Measurements from ENCODE around the gene KIF7. TPM values are rescaled to one million over a fixed set of nuclear protein-coding genes. Genes with fewer than 3 reads are reported as not detected.

Gene KIF7
- polyA plus RNA-seq, 1 donor (not counting 4 experiments of a cell fraction or from before 2014, with no cell fraction given) = 0.54 TPM

DNA sequence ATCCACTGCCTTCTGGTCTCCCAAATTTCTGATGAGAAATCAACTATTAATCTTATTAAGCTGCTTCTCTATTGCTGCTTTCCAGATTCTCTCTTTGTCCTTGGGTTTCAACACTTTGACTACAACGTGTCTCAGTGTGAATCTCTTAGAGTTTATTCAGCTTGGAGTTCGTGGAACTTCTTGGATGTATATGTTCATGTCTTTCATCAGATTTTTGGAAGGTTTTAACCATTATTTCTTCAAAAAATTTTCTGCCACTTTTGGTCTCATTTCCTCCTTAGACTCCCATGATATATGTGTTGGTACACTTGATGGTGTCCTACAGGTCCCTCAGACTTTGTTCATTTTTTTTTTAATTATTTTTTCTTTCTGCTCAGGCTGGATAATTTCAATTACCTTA lies 44.0 kb downstream of the KIF7 start:
- DNase-seq (ENCODE audit: low read depth, low spot score) (no peak), FAIRE-seq (no peak)
- H3K36me3 ChIP-seq (ENCODE audit: control insufficient read depth in 2 of 2, extremely low read depth in 1 of 2, insufficient read depth in 2 of 2, low read length in 2 of 2) = peaks cover 0 to 5% of the 10 kb centered on the region in 2 experiments
- no peak overlapping the region for H2AFZ ChIP-seq (ENCODE audit: control insufficient read depth, low read length)
- H3K27me3 ChIP-seq (ENCODE audit: control insufficient read depth, extremely low read depth, insufficient read depth, low read length) = no peaks in the 10 kb centered on the region
- TF ChIP-seq EZH2 (IDR thresholded peaks at IDR 0.05; ENCODE audit: low read length) = no peak
- TF ChIP-seq, protein P1, sequence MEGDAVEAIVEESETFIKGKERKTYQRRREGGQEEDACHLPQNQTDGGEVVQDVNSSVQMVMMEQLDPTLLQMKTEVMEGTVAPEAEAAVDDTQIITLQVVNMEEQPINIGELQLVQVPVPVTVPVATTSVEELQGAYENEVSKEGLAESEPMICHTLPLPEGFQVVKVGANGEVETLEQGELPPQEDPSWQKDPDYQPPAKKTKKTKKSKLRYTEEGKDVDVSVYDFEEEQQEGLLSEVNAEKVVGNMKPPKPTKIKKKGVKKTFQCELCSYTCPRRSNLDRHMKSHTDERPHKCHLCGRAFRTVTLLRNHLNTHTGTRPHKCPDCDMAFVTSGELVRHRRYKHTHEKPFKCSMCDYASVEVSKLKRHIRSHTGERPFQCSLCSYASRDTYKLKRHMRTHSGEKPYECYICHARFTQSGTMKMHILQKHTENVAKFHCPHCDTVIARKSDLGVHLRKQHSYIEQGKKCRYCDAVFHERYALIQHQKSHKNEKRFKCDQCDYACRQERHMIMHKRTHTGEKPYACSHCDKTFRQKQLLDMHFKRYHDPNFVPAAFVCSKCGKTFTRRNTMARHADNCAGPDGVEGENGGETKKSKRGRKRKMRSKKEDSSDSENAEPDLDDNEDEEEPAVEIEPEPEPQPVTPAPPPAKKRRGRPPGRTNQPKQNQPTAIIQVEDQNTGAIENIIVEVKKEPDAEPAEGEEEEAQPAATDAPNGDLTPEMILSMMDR (optimal IDR thresholded peaks at IDR 0.05 in 1 of 3, IDR thresholded peaks at IDR 0.05 in 1 of 3, conservative IDR thresholded peaks at IDR 0.05 in 1 of 3; ENCODE audit: extremely low read depth in 1 of 3, insufficient read depth in 2 of 3, low read length in 3 of 3) = no peak
- no peaks in the 10 kb centered on the region for H3K4me1 ChIP-seq (ENCODE audit: control insufficient read depth, extremely low read depth, insufficient read depth, low read length)
- no peaks in the 10 kb centered on the region for H3K9me1 ChIP-seq (ENCODE audit: control insufficient read depth, extremely low read depth, insufficient read depth, low read length)
- no peaks in the 10 kb centered on the region for H3K9me3 ChIP-seq (ENCODE audit: control insufficient read depth, low read depth, low read length)
- H3K9ac ChIP-seq (ENCODE audit: control insufficient read depth, extremely low read depth, insufficient read depth, low read length) = no peak overlapping the region
- no peak overlapping the region for H3K27ac ChIP-seq (ENCODE audit: control insufficient read depth, insufficient read depth, low read length)
- H4K20me1 ChIP-seq (ENCODE audit: control insufficient read depth, extremely low read depth, insufficient read depth, low read length) = no peaks in the 10 kb centered on the region
- H3K79me2 ChIP-seq (ENCODE audit: control insufficient read depth, insufficient read depth, low read length) = no peaks in the 10 kb centered on the region
- no peak overlapping the region for H3K4me2 ChIP-seq (ENCODE audit: control insufficient read depth, extremely low read depth, insufficient read depth, low read depth, low read length)
- dilution Hi-C loops (cut with MboI; ENCODE audit: extremely low pct_ligation_motif_present, low sequenced_read_pairs) = loop anchor here (25.0 kb wide), 1 partner anchor 101 kb away; no protein-coding TSS in a partner anchor
- H3K4me3 ChIP-seq (ENCODE audit: control insufficient read depth in 2 of 3, extremely low read depth in 1 of 3, insufficient read depth in 2 of 3, low read depth in 1 of 3, low read length in 3 of 3) = no peak overlapping the region

DNA sequence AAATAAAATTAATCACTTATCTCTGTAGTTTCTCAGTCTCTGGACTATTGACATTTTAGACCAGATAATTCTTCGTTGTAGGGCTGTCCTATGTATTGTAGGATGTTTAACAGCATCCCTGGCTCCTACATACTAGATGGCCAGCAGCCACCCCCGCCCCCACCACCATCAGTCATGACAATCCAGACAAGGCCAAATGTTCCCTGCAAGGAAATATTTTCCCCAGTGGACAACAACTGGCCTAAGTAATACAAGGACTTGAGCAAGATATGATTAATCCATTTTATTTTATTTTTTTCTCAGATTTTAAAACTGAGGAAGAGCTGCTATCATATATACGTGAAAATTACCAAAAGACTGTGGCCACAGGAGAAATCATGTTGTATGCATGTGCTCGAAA lies 56.2 kb downstream of the KIF7 start:
- peaks cover 0 to 25% of the 10 kb centered on the region in 2 experiments for H3K36me3 ChIP-seq (ENCODE audit: control insufficient read depth in 2 of 2, extremely low read depth in 1 of 2, insufficient read depth in 2 of 2, low read length in 2 of 2)
- H3K4me3 ChIP-seq (ENCODE audit: control insufficient read depth in 2 of 3, extremely low read depth in 1 of 3, insufficient read depth in 2 of 3, low read depth in 1 of 3, low read length in 3 of 3) = no peak overlapping the region
- no peaks in the 10 kb centered on the region for H3K4me1 ChIP-seq (ENCODE audit: control insufficient read depth, extremely low read depth, insufficient read depth, low read length)
- H2AFZ ChIP-seq (ENCODE audit: control insufficient read depth, low read length) = no peak overlapping the region
- dilution Hi-C loops (cut with MboI; ENCODE audit: extremely low pct_ligation_motif_present, low sequenced_read_pairs) = no loop called here
- no peak overlapping the region for H3K4me2 ChIP-seq (ENCODE audit: control insufficient read depth, extremely low read depth, insufficient read depth, low read depth, low read length)
- H3K9me3 ChIP-seq (ENCODE audit: control insufficient read depth, low read depth, low read length) = no peaks in the 10 kb centered on the region
- no peaks in the 10 kb centered on the region for H3K9me1 ChIP-seq (ENCODE audit: control insufficient read depth, extremely low read depth, insufficient read depth, low read length)
- no peaks in the 10 kb centered on the region for H4K20me1 ChIP-seq (ENCODE audit: control insufficient read depth, extremely low read depth, insufficient read depth, low read length)
- H3K9ac ChIP-seq (ENCODE audit: control insufficient read depth, extremely low read depth, insufficient read depth, low read length) = no peak overlapping the region
- H3K27ac ChIP-seq (ENCODE audit: control insufficient read depth, insufficient read depth, low read length) = no peak overlapping the region
- H3K27me3 ChIP-seq (ENCODE audit: control insufficient read depth, extremely low read depth, insufficient read depth, low read length) = no peaks in the 10 kb centered on the region
- FAIRE-seq (no peak), DNase-seq (ENCODE audit: low read depth, low spot score) (no peak)
- TF ChIP-seq EZH2 (IDR thresholded peaks at IDR 0.05; ENCODE audit: low read length) = no peak
- TF ChIP-seq, protein P1 (optimal IDR thresholded peaks at IDR 0.05 in 1 of 3, IDR thresholded peaks at IDR 0.05 in 1 of 3, conservative IDR thresholded peaks at IDR 0.05 in 1 of 3; ENCODE audit: extremely low read depth in 1 of 3, insufficient read depth in 2 of 3, low read length in 3 of 3) = no peak
- H3K79me2 ChIP-seq (ENCODE audit: control insufficient read depth, insufficient read depth, low read length) = peaks cover 2% of the 10 kb centered on the region

Data from keratinocyte (primary cell).